ENCODE results near the gene HTR6. TPM values are rescaled to one million over a fixed set of nuclear protein-coding genes. Genes with fewer than 3 reads are reported as not detected.

The HTR6 gene
- total and polyA plus RNA-seq, 2 donors (not counting 1 experiment from before 2014, with no cell fraction given) = under 0.01 to 0.02 TPM

GRCh38 chr1:19676438-19676922 is 11.8 kb downstream of the HTR6 start:
- Histone ChIP-seq H3K4me1 (ENCODE audit: control insufficient read depth, extremely low read depth, insufficient read depth, low read length) (no peaks in the 10 kb centered on the region), H3K9ac (ENCODE audit: insufficient read depth, low read length) (no peak overlapping the region), H3K4me3 (replicated peaks in 1 of 4; ENCODE audit: control extremely low read depth in 1 of 4, insufficient read depth in 1 of 4, low read depth in 3 of 4, low read length in 4 of 4) (no peak overlapping the region), H3K27ac (ENCODE audit: insufficient read depth, low read length) (no peak overlapping the region), H2AFZ (ENCODE audit: low read length) (no peak overlapping the region), H3K9me3 (ENCODE audit: control insufficient read depth, insufficient read depth, low read depth, low read length) (no peaks in the 10 kb centered on the region), H4K20me1 (ENCODE audit: control insufficient read depth, extremely low read depth, insufficient read depth, low read length) (no peaks in the 10 kb centered on the region), H3K27me3 (ENCODE audit: control insufficient read depth, insufficient read depth, low read length) (peaks cover 4% of the 10 kb centered on the region), H3K4me2 (ENCODE audit: extremely low read depth, insufficient read depth, low read length) (no peak overlapping the region), H3K79me2 (ENCODE audit: control insufficient read depth, insufficient read depth, low read length) (no peaks in the 10 kb centered on the region), H3K36me3 (ENCODE audit: control insufficient read depth, insufficient read depth, low read length) (no peaks in the 10 kb centered on the region)
- TF ChIP-seq EZH2 (IDR thresholded peaks at IDR 0.05; ENCODE audit: low read length, missing control alignments) (no peak), CTCF (conservative IDR thresholded peaks at IDR 0.05 in 1 of 2, IDR thresholded peaks at IDR 0.05 in 1 of 2; ENCODE audit: low read depth in 1 of 2, low read length in 2 of 2) (no peak)
- DNase-seq (ENCODE audit: low read depth in 2 of 2) = peak; percentile 64 to 70

- Histone ChIP-seq H3K27me3 (ENCODE audit: control insufficient read depth, insufficient read depth, low read length) (no peaks in the 10 kb centered on the region), H3K79me2 (ENCODE audit: control insufficient read depth, insufficient read depth, low read length) (no peaks in the 10 kb centered on the region), H3K4me2 (ENCODE audit: extremely low read depth, insufficient read depth, low read length) (no peak overlapping the region), H3K9ac (ENCODE audit: insufficient read depth, low read length) (no peak overlapping the region), H3K27ac (ENCODE audit: insufficient read depth, low read length) (no peak overlapping the region), H4K20me1 (ENCODE audit: control insufficient read depth, extremely low read depth, insufficient read depth, low read length) (no peaks in the 10 kb centered on the region), H3K36me3 (ENCODE audit: control insufficient read depth, insufficient read depth, low read length) (no peaks in the 10 kb centered on the region), H2AFZ (ENCODE audit: low read length) (no peak overlapping the region), H3K4me1 (ENCODE audit: control insufficient read depth, extremely low read depth, insufficient read depth, low read length) (peaks cover 4% of the 10 kb centered on the region), H3K4me3 (replicated peaks in 1 of 4; ENCODE audit: control extremely low read depth in 1 of 4, insufficient read depth in 1 of 4, low read depth in 3 of 4, low read length in 4 of 4) (no peak overlapping the region), H3K9me3 (ENCODE audit: control insufficient read depth, insufficient read depth, low read depth, low read length) (no peaks in the 10 kb centered on the region)
- DNase-seq (ENCODE audit: low read depth in 2 of 2) = no peak
- TF ChIP-seq EZH2 (IDR thresholded peaks at IDR 0.05; ENCODE audit: low read length, missing control alignments) = no peak
- no peak for TF ChIP-seq CTCF (conservative IDR thresholded peaks at IDR 0.05 in 1 of 2, IDR thresholded peaks at IDR 0.05 in 1 of 2; ENCODE audit: low read depth in 1 of 2, low read length in 2 of 2)
Observed at GRCh38 chr1:19678493-19678892, 13.8 kb downstream of the HTR6 start.

GRCh38 chr1:19678931-19679453 is 14.3 kb downstream of the HTR6 start:
- H3K4me1 ChIP-seq (ENCODE audit: control insufficient read depth, extremely low read depth, insufficient read depth, low read length) = peaks cover 4% of the 10 kb centered on the region
- no peak for TF ChIP-seq CTCF (conservative IDR thresholded peaks at IDR 0.05 in 1 of 2, IDR thresholded peaks at IDR 0.05 in 1 of 2; ENCODE audit: low read depth in 1 of 2, low read length in 2 of 2)
- TF ChIP-seq EZH2 (IDR thresholded peaks at IDR 0.05; ENCODE audit: low read length, missing control alignments) = no peak
- no peaks in the 10 kb centered on the region for H3K9me3 ChIP-seq (ENCODE audit: control insufficient read depth, insufficient read depth, low read depth, low read length)
- H3K4me3 ChIP-seq (replicated peaks in 1 of 4; ENCODE audit: control extremely low read depth in 1 of 4, insufficient read depth in 1 of 4, low read depth in 3 of 4, low read length in 4 of 4) = no peak overlapping the region
- no peaks in the 10 kb centered on the region for H3K36me3 ChIP-seq (ENCODE audit: control insufficient read depth, insufficient read depth, low read length)
- H3K27ac ChIP-seq (ENCODE audit: insufficient read depth, low read length) = no peak overlapping the region
- no peak for DNase-seq (ENCODE audit: low read depth in 2 of 2)
- no peak overlapping the region for H2AFZ ChIP-seq (ENCODE audit: low read length)
- no peaks in the 10 kb centered on the region for H4K20me1 ChIP-seq (ENCODE audit: control insufficient read depth, extremely low read depth, insufficient read depth, low read length)
- no peak overlapping the region for H3K9ac ChIP-seq (ENCODE audit: insufficient read depth, low read length)
- no peaks in the 10 kb centered on the region for H3K27me3 ChIP-seq (ENCODE audit: control insufficient read depth, insufficient read depth, low read length)
- no peak overlapping the region for H3K4me2 ChIP-seq (ENCODE audit: extremely low read depth, insufficient read depth, low read length)
- no peaks in the 10 kb centered on the region for H3K79me2 ChIP-seq (ENCODE audit: control insufficient read depth, insufficient read depth, low read length)

Measured in fibroblast of lung (primary cell).